Kidney (tissue), 14 donors: ENCODE data around the gene SOWAHD. TPM values are rescaled to one million over a fixed set of nuclear protein-coding genes. Genes with fewer than 3 reads are reported as not detected.
"Not testable (repeated sequence)": the region's sequence is repeated elsewhere in the genome, so short reads cannot be mapped to it uniquely, and the experiment has no call there.

ENCODE experiments used
- DNase-seq, 5 donors: peaks; one replicate each; pipeline ENCODE4 v3.0.0-alpha.2; 2013 to 2020
- FAIRE-seq: peaks from 2 replicates; lab custom pipeline; 2012; peaks lifted over from hg19 to GRCh38; lab: Jason Lieb, UNC
- H3K27ac ChIP-seq, 2 donors: one replicate each; pipeline ENCODE4 v1.7.0; 2013; ENCODE audit warnings: low read depth in 2 of 2, low read length in 2 of 2, inconsistent platforms in 1 of 2
- H3K27me3 ChIP-seq: one replicate; pipeline ENCODE4 v1.7.1; 2013; ENCODE audit warnings: low read length, inconsistent platforms; ENCODE audit not compliant: control insufficient read depth, insufficient read depth
- H3K36me3 ChIP-seq, 3 donors: one replicate each; pipeline versions ENCODE4 v1.7.0 to v1.7.1; 2013; ENCODE audit warnings: low read length in 3 of 3, control low read depth in 1 of 3, inconsistent platforms in 1 of 3; ENCODE audit not compliant: insufficient read depth in 3 of 3, control insufficient read depth in 2 of 3
- H3K4me1 ChIP-seq, 3 donors: one replicate each; pipeline versions ENCODE4 v1.7.0 to v1.7.1; 2013; ENCODE audit warnings: low read length in 3 of 3, inconsistent platforms in 1 of 3, low read depth in 1 of 3; ENCODE audit not compliant: control insufficient read depth in 2 of 3, insufficient read depth in 2 of 3
- H3K4me3 ChIP-seq, 3 donors: one replicate each; pipeline versions ENCODE4 v1.7.0 to v1.8.1; 2013; ENCODE audit warnings: low read length in 3 of 3, control low read depth in 1 of 3, inconsistent platforms in 1 of 3
- H3K9ac ChIP-seq, 3 donors: one replicate each; pipeline versions ENCODE4 v1.7.0 to v1.7.1; 2013; ENCODE audit warnings: low read length in 3 of 3, control low read depth in 1 of 3, inconsistent platforms in 1 of 3
- H3K9me3 ChIP-seq, 3 donors: one replicate each; pipeline versions ENCODE4 v1.7.0 to v1.7.1; 2013; ENCODE audit warnings: low read length in 3 of 3, control low read depth in 1 of 3, inconsistent platforms in 1 of 3; ENCODE audit not compliant: control insufficient read depth in 2 of 3, insufficient read depth in 1 of 3
- intact Hi-C: fragments of 100-400 bp; cut with DNase I; formaldehyde crosslinking; loops from one replicate; pipeline ENCODE4 v1.11.1; 2022
- polyA plus RNA-seq: library from polyadenylated mRNA; stranded (reverse); fragments of 350-450 nt; fragmentation: Illumina TruSeq; extraction: RNeasy Lipid Tissue Mini Kit (QIAGEN cat#74804); gene quantifications from one replicate; pipeline ENCODE4 v1.2.3, GENCODE V29; 2014; ENCODE audit warnings: low read depth, low replicate concordance; ENCODE audit not compliant: insufficient read depth
- total RNA-seq: library from RNA; stranded (reverse); fragmentation: NEBNext Ultra II Directional; extraction: Animal tissue kit (Norgen Biotek cat#: 25700); gene quantifications from one replicate; pipeline ENCODE4 v1.2.1, GENCODE V29; 2021
- TF ChIP-seq, protein P1 (sequence below): IDR thresholded peaks from 3 replicates; pipeline ENCODE4 v1.5.1; 2012; ENCODE audit warnings: mild to moderate bottlenecking, moderate library complexity, borderline replicate concordance; ENCODE audit not compliant: insufficient read depth; ENCODE audit errors: extremely low read depth
- donor health status: control.
- donor health status: control.
- donor health status: control.
- donor health status: control.
- donor health status: control.
- donor health status: DM: yes; HTN: yes; CAD: no.
- donor health status: Normal renal cell carcinoma (clear cell type).

The SOWAHD gene
- total and polyA plus RNA-seq, 2 donors from 2014 or later = 0.92 to 1.3 TPM

- intact Hi-C loops = no loop called here
- H3K9ac ChIP-seq = no peak overlapping the region
- H3K4me3 ChIP-seq = no peak overlapping the region
- H3K36me3 ChIP-seq = no peaks in the 10 kb centered on the region
- DNase-seq (no peak), FAIRE-seq (no peak)
- TF ChIP-seq, protein P1, sequence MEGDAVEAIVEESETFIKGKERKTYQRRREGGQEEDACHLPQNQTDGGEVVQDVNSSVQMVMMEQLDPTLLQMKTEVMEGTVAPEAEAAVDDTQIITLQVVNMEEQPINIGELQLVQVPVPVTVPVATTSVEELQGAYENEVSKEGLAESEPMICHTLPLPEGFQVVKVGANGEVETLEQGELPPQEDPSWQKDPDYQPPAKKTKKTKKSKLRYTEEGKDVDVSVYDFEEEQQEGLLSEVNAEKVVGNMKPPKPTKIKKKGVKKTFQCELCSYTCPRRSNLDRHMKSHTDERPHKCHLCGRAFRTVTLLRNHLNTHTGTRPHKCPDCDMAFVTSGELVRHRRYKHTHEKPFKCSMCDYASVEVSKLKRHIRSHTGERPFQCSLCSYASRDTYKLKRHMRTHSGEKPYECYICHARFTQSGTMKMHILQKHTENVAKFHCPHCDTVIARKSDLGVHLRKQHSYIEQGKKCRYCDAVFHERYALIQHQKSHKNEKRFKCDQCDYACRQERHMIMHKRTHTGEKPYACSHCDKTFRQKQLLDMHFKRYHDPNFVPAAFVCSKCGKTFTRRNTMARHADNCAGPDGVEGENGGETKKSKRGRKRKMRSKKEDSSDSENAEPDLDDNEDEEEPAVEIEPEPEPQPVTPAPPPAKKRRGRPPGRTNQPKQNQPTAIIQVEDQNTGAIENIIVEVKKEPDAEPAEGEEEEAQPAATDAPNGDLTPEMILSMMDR = no peak
- H3K9me3 ChIP-seq = no peaks in the 10 kb centered on the region
- H3K27ac ChIP-seq = no peak overlapping the region
- H3K27me3 ChIP-seq = no peaks in the 10 kb centered on the region
- H3K4me1 ChIP-seq = no peaks in the 10 kb centered on the region
These were observed 43.1 kb downstream of the SOWAHD start for GRCh38 chrX:119801253-119802221.

- Histone ChIP-seq H3K9me3 (no peaks in the 10 kb centered on the region), H3K27me3 (no peaks in the 10 kb centered on the region), H3K36me3 (no peaks in the 10 kb centered on the region), H3K4me1 (no peaks in the 10 kb centered on the region), H3K27ac (no peak overlapping the region), H3K4me3 (no peak overlapping the region), H3K9ac (no peak overlapping the region)
- FAIRE-seq (no peak), DNase-seq (no peak)
- intact Hi-C loops = no loop called here
- TF ChIP-seq, protein P1 = no peak
These were observed 44.2 kb downstream of the SOWAHD start for GRCh38 chrX:119802546-119802945.

GRCh38 chrX:119808461-119808860, 50.1 kb downstream of the SOWAHD start:
- DNase-seq, H3K9ac ChIP-seq, H3K27me3 ChIP-seq, H3K9me3 ChIP-seq, H3K36me3 ChIP-seq, H3K4me1 ChIP-seq, intact Hi-C loops, FAIRE-seq, H3K27ac ChIP-seq, H3K4me3 ChIP-seq: not testable (repeated sequence)

GRCh38 chrX:119809185-119809666, 50.8 kb downstream of the SOWAHD start:
- Histone ChIP-seq H3K9ac (no peak overlapping the region), H3K9me3 (no peaks in the 10 kb centered on the region), H3K27me3 (no peaks in the 10 kb centered on the region), H3K36me3 (no peaks in the 10 kb centered on the region), H3K4me3 (no peak overlapping the region), H3K4me1 (no peaks in the 10 kb centered on the region), H3K27ac (no peak overlapping the region)
- no peak for FAIRE-seq
- no peak for DNase-seq
- TF ChIP-seq, protein P1 = no peak
- intact Hi-C loops = no loop called here

Other genes with a start within 250 kb of the SOWAHD start
- gene STEEP1, start 193.2 kb upstream of the SOWAHD start, total RNA-seq = 24.2 TPM
- gene STEEP1, start 193.2 kb upstream of the SOWAHD start, polyA plus RNA-seq = 23.7 TPM
- 50.5 TPM for gene UBE2A, start 184.0 kb upstream of the SOWAHD start, total RNA-seq
- 51.3 TPM for gene UBE2A, start 184.0 kb upstream of the SOWAHD start, polyA plus RNA-seq
- gene NKRF, start 152.2 kb upstream of the SOWAHD start, total RNA-seq = 9.0 TPM
- gene NKRF, start 152.2 kb upstream of the SOWAHD start, polyA plus RNA-seq = 5.7 TPM
- gene SEPTIN6, start 65.4 kb upstream of the SOWAHD start, total RNA-seq = 40.1 TPM
- gene SEPTIN6, start 65.4 kb upstream of the SOWAHD start, polyA plus RNA-seq = 32.4 TPM
- 1,212 TPM for gene RPL39, start 33.0 kb downstream of the SOWAHD start, total RNA-seq
- 2,663 TPM for gene RPL39, start 33.0 kb downstream of the SOWAHD start, polyA plus RNA-seq
- gene UPF3B, start 94.4 kb downstream of the SOWAHD start, total RNA-seq = 6.0 TPM
- gene UPF3B, start 94.4 kb downstream of the SOWAHD start, polyA plus RNA-seq = 9.4 TPM
- 13.3 TPM for gene RNF113A, start 113.1 kb downstream of the SOWAHD start, total RNA-seq
- 18.7 TPM for gene RNF113A, start 113.1 kb downstream of the SOWAHD start, polyA plus RNA-seq
- gene NDUFA1, start 113.2 kb downstream of the SOWAHD start, total RNA-seq = 114 TPM
- 512 TPM for gene NDUFA1, start 113.2 kb downstream of the SOWAHD start, polyA plus RNA-seq
- not detected for gene AKAP14, start 137.3 kb downstream of the SOWAHD start, total RNA-seq
- not detected for gene AKAP14, start 137.3 kb downstream of the SOWAHD start, polyA plus RNA-seq
- gene NKAP, start 185.2 kb downstream of the SOWAHD start, total RNA-seq = 7.7 TPM
- 9.9 TPM for gene NKAP, start 185.2 kb downstream of the SOWAHD start, polyA plus RNA-seq